Vagina (tissue), 2 donors: ENCODE measurements around the gene LARP1. TPM values are rescaled to one million over a fixed set of nuclear protein-coding genes. Genes with fewer than 3 reads are reported as not detected.

Experiments
- DNase-seq, 2 donors: peaks; one replicate each; pipeline ENCODE4 v3.0.0-alpha.2; 2017; ENCODE audit errors: extremely low spot score in 2 of 2
- H3K27ac ChIP-seq: fragments of 200-600 bp; sonication (generic); one replicate; pipeline ENCODE4 v1.5.1; 2019
- H3K27me3 ChIP-seq: fragments of 200-600 bp; sonication (generic); one replicate; pipeline ENCODE4 v1.5.1; 2019
- H3K36me3 ChIP-seq, 2 donors: fragments of 200-600 bp; sonication (generic); one replicate each; pipeline ENCODE4 v1.5.1; 2017 to 2019
- H3K4me1 ChIP-seq: fragments of 200-600 bp; sonication (generic); one replicate; pipeline ENCODE4 v1.5.1; 2019
- H3K4me3 ChIP-seq, 2 donors: fragments of 200-600 bp; sonication (generic); 1 replicate in 1 of 2; 2 replicates in 1 of 2; pipeline ENCODE4 v1.5.1; 2016 to 2019
- H3K9me3 ChIP-seq: fragments of 200-600 bp; sonication (generic); one replicate; pipeline ENCODE4 v1.5.1; 2019
- CTCF ChIP-seq, 3 experiments: fragments of 450-650 bp in 2 of 3; fragments of 200-600 bp in 1 of 3; sonication (generic) in 1 of 3; IDR thresholded peaks; one replicate each; pipeline ENCODE4 v1.5.1; 2017 to 2019; ENCODE audit warnings: antibody characterized with exemption in 3 of 3, mild to moderate bottlenecking in 2 of 3, moderate library complexity in 2 of 3
- POLR2A ChIP-seq, 2 donors: fragments of 450-650 bp; IDR thresholded peaks; one replicate each; pipeline ENCODE4 v1.6.1; 2017; ENCODE audit warnings: antibody characterized with exemption in 2 of 2, mild to moderate bottlenecking in 2 of 2, moderate library complexity in 2 of 2
- POLR2AphosphoS5 ChIP-seq, 2 donors: sonication (generic); formaldehyde crosslinking; IDR thresholded peaks; one replicate each; pipeline ENCODE4 v1.9.0; 2017; ENCODE audit warnings: antibody characterized with exemption in 2 of 2, mild to moderate bottlenecking in 2 of 2, low read depth in 1 of 2; ENCODE audit not compliant: insufficient read depth in 1 of 2
- intact Hi-C: fragments of 100-400 bp; cut with DNase I; formaldehyde crosslinking; loops from one replicate; pipeline ENCODE4 v1.15.1; 2023
- total RNA-seq: library from RNA; depleted of rRNA; stranded (reverse); fragments of >200 nt; gene quantifications from one replicate; pipeline ENCODE4 v1.2.3, GENCODE V29; 2016

Gene LARP1
- total RNA-seq, 1 donor from 2014 or later, result 98.0 TPM

- DNase-seq, result no peak
- H3K27ac ChIP-seq, result no peak overlapping the region
- TF ChIP-seq POLR2A (IDR thresholded peaks at IDR 0.05) (no peak), POLR2AphosphoS5 (IDR thresholded peaks at IDR 0.05; ENCODE audit: insufficient read depth in 1 of 2, low read depth in 1 of 2) (no peak), CTCF (IDR thresholded peaks at IDR 0.05) (no peak)
- no peak overlapping the region for H3K4me3 ChIP-seq
- no peaks in the 10 kb centered on the region for H3K27me3 ChIP-seq
- H3K9me3 ChIP-seq, result no peaks in the 10 kb centered on the region
- peaks cover 83% of the 10 kb centered on the region for H3K4me1 ChIP-seq
- intact Hi-C loops, result no loop called here
- H3K36me3 ChIP-seq, result no peaks in the 10 kb centered on the region
These were observed 18.1 kb downstream of the LARP1 start for GRCh38 chr5:154773326-154773725.

- TF ChIP-seq POLR2AphosphoS5 (IDR thresholded peaks at IDR 0.05; ENCODE audit: insufficient read depth in 1 of 2, low read depth in 1 of 2) (no peak), POLR2A (IDR thresholded peaks at IDR 0.05) (no peak), CTCF (IDR thresholded peaks at IDR 0.05) (no peak)
- no peak for DNase-seq
- no peak overlapping the region for H3K4me3 ChIP-seq
- no peaks in the 10 kb centered on the region for H3K36me3 ChIP-seq
- no peaks in the 10 kb centered on the region for H3K9me3 ChIP-seq
- intact Hi-C loops, result no loop called here
- peaks cover 81% of the 10 kb centered on the region for H3K4me1 ChIP-seq
- H3K27me3 ChIP-seq, result no peaks in the 10 kb centered on the region
- no peak overlapping the region for H3K27ac ChIP-seq
These were observed 21.0 kb downstream of the LARP1 start for GRCh38 chr5:154776167-154776566.

- no peak for DNase-seq
- Histone ChIP-seq H3K4me1 (peaks cover 90% of the 10 kb centered on the region), H3K9me3 (no peaks in the 10 kb centered on the region), H3K4me3 (no peak overlapping the region), H3K36me3 (no peaks in the 10 kb centered on the region), H3K27me3 (no peaks in the 10 kb centered on the region), H3K27ac (no peak overlapping the region)
- TF ChIP-seq POLR2AphosphoS5 (IDR thresholded peaks at IDR 0.05; ENCODE audit: insufficient read depth in 1 of 2, low read depth in 1 of 2), result no peak
- TF ChIP-seq POLR2A (IDR thresholded peaks at IDR 0.05), result no peak
- no peak for TF ChIP-seq CTCF (IDR thresholded peaks at IDR 0.05)
- intact Hi-C loops, result no loop called here
These were observed 23.4 kb downstream of the LARP1 start for GRCh38 chr5:154778534-154778933.

GRCh38 chr5:154779105-154779504 is 23.9 kb downstream of the LARP1 start:
- no peak for DNase-seq
- Histone ChIP-seq H3K4me1 (peaks cover 90% of the 10 kb centered on the region), H3K27ac (no peak overlapping the region), H3K36me3 (no peaks in the 10 kb centered on the region), H3K4me3 (no peak overlapping the region), H3K9me3 (no peaks in the 10 kb centered on the region), H3K27me3 (no peaks in the 10 kb centered on the region)
- TF ChIP-seq POLR2A (IDR thresholded peaks at IDR 0.05), result no peak
- TF ChIP-seq POLR2AphosphoS5 (IDR thresholded peaks at IDR 0.05; ENCODE audit: insufficient read depth in 1 of 2, low read depth in 1 of 2), result no peak
- no peak for TF ChIP-seq CTCF (IDR thresholded peaks at IDR 0.05)
- intact Hi-C loops, result no loop called here

- no peak for TF ChIP-seq CTCF (IDR thresholded peaks at IDR 0.05)
- no peak for TF ChIP-seq POLR2AphosphoS5 (IDR thresholded peaks at IDR 0.05; ENCODE audit: insufficient read depth in 1 of 2, low read depth in 1 of 2)
- TF ChIP-seq POLR2A (IDR thresholded peaks at IDR 0.05), result no peak
- Histone ChIP-seq H3K27me3 (no peaks in the 10 kb centered on the region), H3K9me3 (no peaks in the 10 kb centered on the region), H3K4me3 (no peak overlapping the region), H3K4me1 (peaks cover 90% of the 10 kb centered on the region), H3K36me3 (no peaks in the 10 kb centered on the region), H3K27ac (no peak overlapping the region)
- intact Hi-C loops, result no loop called here
- DNase-seq, result no peak
These were observed 25.0 kb downstream of the LARP1 start for GRCh38 chr5:154780128-154780527.
